ENCODE data around the gene C1R.

The C1R gene

GRCh38 chr12:7078163-7078562 is 14.1 kb downstream of the C1R start:
- no peak overlapping the region for H3K4me3 ChIP-seq (ENCODE audit: low read depth, low read length)
- no peak for TF ChIP-seq CTCF (IDR thresholded peaks at IDR 0.05; ENCODE audit: borderline replicate concordance, insufficient read depth, low read depth, low read length)

- no peak for TF ChIP-seq CTCF (IDR thresholded peaks at IDR 0.05; ENCODE audit: borderline replicate concordance, insufficient read depth, low read depth, low read length)
- H3K4me3 ChIP-seq (ENCODE audit: low read depth, low read length): no peak overlapping the region
Measured at GRCh38 chr12:7076493-7076892, 15.8 kb downstream of the C1R start.

- no peak for TF ChIP-seq CTCF (IDR thresholded peaks at IDR 0.05; ENCODE audit: borderline replicate concordance, insufficient read depth, low read depth, low read length)
- H3K4me3 ChIP-seq (ENCODE audit: low read depth, low read length): no peak overlapping the region
Measured at GRCh38 chr12:7075939-7076338, 16.3 kb downstream of the C1R start.

GRCh38 chr12:7075518-7075917 is 16.7 kb downstream of the C1R start:
- no peak overlapping the region for H3K4me3 ChIP-seq (ENCODE audit: low read depth, low read length)
- TF ChIP-seq CTCF (IDR thresholded peaks at IDR 0.05; ENCODE audit: borderline replicate concordance, insufficient read depth, low read depth, low read length): no peak

GRCh38 chr12:7073946-7074345 is 18.3 kb downstream of the C1R start:
- TF ChIP-seq CTCF (IDR thresholded peaks at IDR 0.05; ENCODE audit: borderline replicate concordance, insufficient read depth, low read depth, low read length): no peak
- no peak overlapping the region for H3K4me3 ChIP-seq (ENCODE audit: low read depth, low read length)

- no peak for TF ChIP-seq CTCF (IDR thresholded peaks at IDR 0.05; ENCODE audit: borderline replicate concordance, insufficient read depth, low read depth, low read length)
Measured at GRCh38 chr12:7072554-7072953, 19.7 kb downstream of the C1R start.

GRCh38 chr12:7072035-7072434 is 20.2 kb downstream of the C1R start:
- TF ChIP-seq CTCF (IDR thresholded peaks at IDR 0.05; ENCODE audit: borderline replicate concordance, insufficient read depth, low read depth, low read length): no peak
- no peak overlapping the region for H3K4me3 ChIP-seq (ENCODE audit: low read depth, low read length)

More at GRCh38 chr12:7072554-7072953, 19.7 kb downstream of the C1R start:
- H3K4me3 ChIP-seq (ENCODE audit: low read depth, low read length): no peak overlapping the region
